ENCODE data around the gene C9orf78.

Gene C9orf78

GRCh38 chr9:129783516-129784361 lies 51.3 kb downstream of the C9orf78 start:
- no peak overlapping the region for H3K4me3 Mint-ChIP-seq
- DNase-seq (ENCODE audit: low spot score in 2 of 2) (peak; percentile 58 to 69), ATAC-seq (replicated peaks; ENCODE audit: extremely low read depth, poor library complexity, severe bottlenecking) (peak; percentile 78)
- H3K4me1 Mint-ChIP-seq, result peaks cover 6% of the 10 kb centered on the region
- no peaks in the 10 kb centered on the region for H3K9me3 Mint-ChIP-seq
- peaks cover 27% of the 10 kb centered on the region for H3K27me3 Mint-ChIP-seq
- peaks cover 2% of the 10 kb centered on the region for H3K36me3 Mint-ChIP-seq (ENCODE audit: insufficient read depth)
- H3K27ac Mint-ChIP-seq (ENCODE audit: low read depth), result no peak overlapping the region

DNA sequence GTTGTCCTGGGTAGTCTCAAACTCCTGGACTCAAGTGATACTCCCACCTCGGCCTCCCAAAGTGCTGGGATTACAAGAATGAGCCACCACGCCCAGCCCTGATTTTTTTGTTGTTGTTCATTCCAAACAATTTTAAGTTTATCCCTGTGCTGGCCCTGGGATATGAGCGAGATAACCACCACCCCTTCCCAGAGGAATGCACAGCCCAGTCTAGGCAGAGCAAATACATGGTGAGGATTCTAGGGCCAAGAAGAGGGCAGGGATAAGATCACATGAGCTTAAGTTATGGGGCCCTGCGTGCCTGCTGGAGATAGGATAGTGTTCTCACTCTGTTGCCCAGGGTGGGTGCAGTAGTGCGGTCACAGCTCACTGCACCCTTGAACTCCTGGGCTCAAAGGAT lies 53.1 kb downstream of the C9orf78 start:
- H3K36me3 Mint-ChIP-seq (ENCODE audit: insufficient read depth), result peaks cover 2% of the 10 kb centered on the region
- peaks cover 14% of the 10 kb centered on the region for H3K4me1 Mint-ChIP-seq
- H3K27ac Mint-ChIP-seq (ENCODE audit: low read depth), result no peak overlapping the region
- H3K4me3 Mint-ChIP-seq, result no peak overlapping the region
- H3K27me3 Mint-ChIP-seq, result peaks cover 20% of the 10 kb centered on the region
- ATAC-seq (replicated peaks; ENCODE audit: extremely low read depth, poor library complexity, severe bottlenecking), result no peak
- DNase-seq (ENCODE audit: low spot score in 2 of 2), result no peak
- H3K9me3 Mint-ChIP-seq, result no peaks in the 10 kb centered on the region

DNA sequence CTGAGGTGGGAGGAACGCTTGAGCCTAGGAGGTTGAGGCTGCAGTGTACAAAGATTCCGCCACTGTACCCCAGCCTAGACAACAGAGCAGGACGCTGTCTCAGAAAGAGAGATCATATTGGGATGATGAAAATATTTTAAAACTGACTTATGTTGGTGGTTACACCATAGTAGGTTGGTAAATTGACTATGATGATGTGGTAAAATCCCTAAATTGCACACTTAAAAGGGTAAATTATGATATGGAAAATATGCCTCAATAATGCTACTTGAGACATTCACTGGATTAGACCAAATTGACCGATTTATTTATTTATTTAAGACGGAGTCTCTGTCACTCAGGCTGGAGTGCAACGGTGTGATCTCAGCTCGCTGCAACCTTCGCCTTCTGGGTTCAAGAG lies 53.9 kb downstream of the C9orf78 start:
- peaks cover 16% of the 10 kb centered on the region for H3K27me3 Mint-ChIP-seq
- H3K4me3 Mint-ChIP-seq, result no peak overlapping the region
- H3K4me1 Mint-ChIP-seq, result peaks cover 16% of the 10 kb centered on the region
- DNase-seq (ENCODE audit: low spot score in 2 of 2) (no peak), ATAC-seq (replicated peaks; ENCODE audit: extremely low read depth, poor library complexity, severe bottlenecking) (no peak)
- peaks cover 2% of the 10 kb centered on the region for H3K36me3 Mint-ChIP-seq (ENCODE audit: insufficient read depth)
- no peak overlapping the region for H3K27ac Mint-ChIP-seq (ENCODE audit: low read depth)
- H3K9me3 Mint-ChIP-seq, result no peaks in the 10 kb centered on the region

DNA sequence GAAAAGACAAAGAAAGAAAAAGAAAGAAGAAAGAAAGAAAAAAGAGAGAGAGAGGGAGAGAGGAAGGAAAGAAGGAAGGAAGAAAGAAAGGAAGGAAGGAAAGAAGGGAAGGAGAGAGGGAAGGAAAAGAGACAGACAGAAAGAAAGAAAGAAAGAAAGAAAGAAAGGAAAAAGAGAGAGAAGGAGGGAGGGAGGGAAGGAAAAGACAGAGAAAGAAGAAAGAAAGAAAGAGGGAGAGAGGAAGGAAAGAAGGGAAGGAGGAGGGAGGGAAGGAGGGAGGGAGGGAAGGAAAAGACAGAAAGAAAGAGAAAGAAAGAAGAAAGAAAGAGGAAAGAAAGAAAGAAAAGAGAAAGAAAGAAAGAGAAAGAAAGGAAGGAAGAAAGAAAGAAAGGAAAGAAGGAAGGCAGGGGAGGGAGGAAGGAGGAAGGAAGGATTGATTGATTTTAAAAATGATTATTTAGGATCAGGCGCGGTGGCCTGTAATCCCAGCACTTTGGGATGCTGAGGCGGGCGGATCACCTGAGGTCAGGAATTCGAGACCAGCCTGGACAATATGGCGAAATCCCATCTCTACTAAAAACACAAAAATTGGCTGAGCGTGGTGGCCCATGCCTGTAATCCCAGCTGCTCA lies 55.4 kb downstream of the C9orf78 start:
- Mint-ChIP-seq H3K27ac (ENCODE audit: low read depth) (no peak overlapping the region), H3K27me3 (peaks cover 15% of the 10 kb centered on the region), H3K4me3 (no peak overlapping the region), H3K36me3 (ENCODE audit: insufficient read depth) (no peaks in the 10 kb centered on the region), H3K9me3 (no peaks in the 10 kb centered on the region), H3K4me1 (peaks cover 16% of the 10 kb centered on the region)
- DNase-seq (ENCODE audit: low spot score in 2 of 2) (no peak), ATAC-seq (replicated peaks; ENCODE audit: extremely low read depth, poor library complexity, severe bottlenecking) (no peak)

DNA sequence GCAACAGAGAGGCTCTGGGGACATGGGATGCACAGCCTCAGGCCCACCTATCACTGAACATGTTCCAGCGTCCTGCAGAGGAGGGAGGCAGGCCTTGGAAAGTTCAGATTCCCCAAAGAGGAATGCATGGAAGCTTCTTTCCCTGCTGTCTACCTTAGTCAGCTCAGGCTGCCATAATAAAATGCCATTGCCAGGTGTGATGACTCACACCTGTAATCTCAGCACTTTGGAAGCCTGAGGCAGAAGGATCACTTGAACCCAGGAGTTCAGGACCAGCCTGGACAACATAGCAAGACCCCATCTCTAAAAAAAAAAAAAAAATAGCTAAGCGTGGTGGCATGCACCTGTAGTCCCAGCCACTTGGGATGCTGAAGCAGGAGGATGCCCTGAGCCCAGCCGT lies 56.6 kb downstream of the C9orf78 start:
- no peak overlapping the region for H3K27ac Mint-ChIP-seq (ENCODE audit: low read depth)
- H3K27me3 Mint-ChIP-seq, result peaks cover 27% of the 10 kb centered on the region
- H3K4me1 Mint-ChIP-seq, result peaks cover 10% of the 10 kb centered on the region
- no peaks in the 10 kb centered on the region for H3K9me3 Mint-ChIP-seq
- no peak for ATAC-seq (replicated peaks; ENCODE audit: extremely low read depth, poor library complexity, severe bottlenecking)
- H3K36me3 Mint-ChIP-seq (ENCODE audit: insufficient read depth), result no peaks in the 10 kb centered on the region
- no peak overlapping the region for H3K4me3 Mint-ChIP-seq
- no peak for DNase-seq (ENCODE audit: low spot score in 2 of 2)

DNA sequence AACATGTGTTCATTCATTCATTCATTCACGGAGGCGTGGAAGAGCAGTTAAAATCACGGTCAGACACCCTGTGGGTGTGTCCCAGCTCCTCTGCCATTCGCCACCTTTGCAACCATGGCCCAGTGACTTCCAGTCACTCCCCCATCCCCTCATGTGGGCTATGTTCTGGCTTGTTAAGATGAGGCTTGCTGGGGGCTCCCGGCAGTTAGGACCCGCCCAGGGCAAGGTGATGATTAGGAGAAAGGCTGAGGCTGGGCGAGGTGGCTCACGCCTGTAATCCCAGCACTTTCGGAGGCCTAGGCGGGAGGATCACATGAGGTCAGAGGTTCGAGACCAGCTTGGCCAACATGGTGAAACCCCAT lies 57.3 kb downstream of the C9orf78 start:
- Mint-ChIP-seq H3K27ac (ENCODE audit: low read depth) (no peak overlapping the region), H3K4me3 (no peak overlapping the region), H3K4me1 (peaks cover 9% of the 10 kb centered on the region), H3K27me3 (peaks cover 29% of the 10 kb centered on the region), H3K36me3 (ENCODE audit: insufficient read depth) (no peaks in the 10 kb centered on the region), H3K9me3 (no peaks in the 10 kb centered on the region)
- no peak for ATAC-seq (replicated peaks; ENCODE audit: extremely low read depth, poor library complexity, severe bottlenecking)
- DNase-seq (ENCODE audit: low spot score in 2 of 2), result no peak

All from central memory CD8-positive, alpha-beta T cell (primary cell).